ENCODE results near the gene PPP1R13B.

Gene PPP1R13B

DNA sequence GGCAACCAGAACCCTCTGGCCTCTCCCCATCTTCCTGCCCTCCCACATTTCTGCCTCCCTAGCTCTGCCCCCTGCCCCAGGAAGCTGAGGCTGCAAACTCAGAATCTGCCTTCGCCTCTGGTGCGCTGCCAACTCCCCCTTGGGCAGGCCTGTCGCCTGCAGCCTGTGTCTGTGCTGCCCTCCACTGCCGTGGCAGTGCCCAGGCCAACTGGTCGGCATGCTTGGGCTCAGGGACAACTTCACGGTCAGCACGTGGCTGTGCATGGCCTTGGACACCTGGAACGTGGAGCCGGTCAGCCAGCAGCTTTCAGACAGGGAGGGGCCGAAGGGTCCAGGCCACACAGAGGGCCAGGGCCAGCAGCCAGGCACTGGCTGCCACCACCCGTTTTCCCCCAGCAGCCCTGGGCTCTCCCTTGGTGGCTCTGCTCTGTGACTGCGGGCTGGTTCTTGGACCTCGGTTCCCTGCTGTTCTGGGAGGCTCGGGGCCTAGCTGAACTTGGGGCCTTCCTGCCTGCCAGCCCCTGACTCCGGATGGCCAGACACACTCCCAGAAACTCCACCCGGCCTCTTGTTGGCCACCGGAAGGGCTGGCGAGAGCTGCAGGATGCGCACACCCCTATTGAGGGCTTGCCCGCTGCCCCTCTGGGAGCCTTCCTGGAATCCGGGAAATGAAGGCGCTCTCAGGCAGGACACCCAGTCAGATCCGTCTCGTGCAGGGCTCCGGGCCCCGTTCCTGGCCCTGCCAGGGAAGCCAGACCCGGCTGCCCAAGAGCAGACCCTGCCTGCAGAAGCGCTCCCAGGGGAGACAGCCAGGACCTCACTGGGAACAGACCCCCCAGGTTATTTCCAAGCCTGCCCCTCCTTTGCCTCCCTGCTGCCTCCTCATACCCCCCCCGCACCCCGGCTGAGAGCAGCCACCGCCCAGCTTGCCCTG lies 34.2 kb upstream of the PPP1R13B start:
- DNase-seq (ENCODE audit: low read depth in 2 of 2) = no peak

DNA sequence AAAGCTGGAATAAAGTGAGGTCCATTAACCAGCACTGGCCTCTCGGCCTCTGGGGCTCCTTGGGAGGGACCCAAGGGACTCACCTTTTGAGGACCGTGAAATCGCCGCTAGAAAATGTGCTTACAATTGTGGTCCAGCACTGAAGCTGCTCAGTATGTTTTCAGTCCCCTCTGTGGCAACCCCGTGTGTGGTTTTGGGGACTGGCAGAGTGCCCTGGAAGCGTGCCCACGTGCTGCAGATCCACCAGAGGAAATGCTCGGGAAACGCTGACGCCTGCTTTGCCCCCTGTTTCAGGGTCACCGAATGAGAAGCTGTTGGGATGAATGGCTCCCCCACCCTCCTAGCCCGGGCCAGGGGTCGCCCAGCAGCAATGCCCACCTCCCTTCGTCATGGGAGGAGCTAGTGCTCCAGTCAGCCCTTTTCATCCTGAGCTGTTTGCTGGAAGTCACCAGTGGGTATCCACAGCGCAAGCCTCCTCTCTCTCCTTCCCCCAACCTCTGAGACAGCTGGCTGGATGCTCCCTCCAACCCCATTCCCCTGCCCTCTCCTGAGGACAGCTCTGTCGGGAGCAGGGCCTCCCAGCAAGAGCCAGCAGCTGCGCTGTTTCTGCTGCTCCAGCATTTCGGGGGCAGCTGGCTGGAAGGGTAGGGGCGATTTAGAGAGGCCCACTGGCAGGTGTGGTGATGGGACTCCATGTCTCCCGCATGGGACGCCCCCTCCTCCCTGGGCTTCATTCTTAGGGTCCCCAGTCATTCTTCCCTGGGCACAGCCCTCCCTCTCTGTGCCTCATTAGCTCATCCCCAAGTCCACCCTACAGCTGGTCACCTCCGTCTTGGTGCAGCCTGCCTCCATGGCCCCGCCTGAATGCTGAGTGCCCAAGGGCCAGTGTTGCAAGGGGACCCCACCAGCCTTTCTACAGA lies 33.2 kb upstream of the PPP1R13B start:
- peak; percentile 36 for DNase-seq (ENCODE audit: low read depth in 2 of 2)

DNA sequence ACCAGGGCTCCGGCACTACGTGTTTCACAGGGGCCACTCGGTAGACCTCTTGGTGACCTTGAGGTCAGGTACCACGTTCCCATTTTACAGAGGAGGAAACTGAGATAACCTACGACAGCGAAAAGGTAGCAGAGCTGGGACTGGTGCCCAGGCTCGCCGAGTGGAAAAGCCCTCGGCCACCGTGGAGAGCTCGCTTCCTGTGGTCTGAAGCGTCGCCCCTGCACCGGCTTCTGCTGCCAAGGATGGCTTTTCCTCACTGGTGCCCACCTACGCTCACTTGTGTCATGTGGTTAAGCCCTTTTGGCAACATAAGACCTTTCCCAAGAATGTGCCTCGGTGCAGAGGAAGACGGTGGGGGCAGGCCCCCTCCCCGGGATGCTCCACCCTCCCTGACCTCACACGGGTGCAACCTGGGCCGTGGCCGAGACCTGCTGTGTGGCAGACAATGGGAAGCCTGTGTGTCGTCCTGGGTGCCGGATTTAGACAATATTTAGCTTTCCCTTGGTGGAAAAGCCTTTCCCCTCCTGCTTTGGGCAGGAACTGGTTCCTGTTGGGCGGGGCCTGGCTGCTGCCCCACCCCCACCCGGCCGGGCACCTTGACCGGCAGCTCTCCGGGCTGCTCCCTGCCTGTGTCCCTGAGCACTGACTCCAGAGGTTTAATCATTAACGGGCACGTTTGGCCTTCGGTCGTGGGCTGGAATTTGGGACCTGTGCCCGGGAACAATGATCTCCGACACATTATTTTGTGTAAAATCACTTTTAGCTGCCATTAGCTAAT lies 32.4 kb upstream of the PPP1R13B start:
- no peak for DNase-seq (ENCODE audit: low read depth in 2 of 2)

DNA sequence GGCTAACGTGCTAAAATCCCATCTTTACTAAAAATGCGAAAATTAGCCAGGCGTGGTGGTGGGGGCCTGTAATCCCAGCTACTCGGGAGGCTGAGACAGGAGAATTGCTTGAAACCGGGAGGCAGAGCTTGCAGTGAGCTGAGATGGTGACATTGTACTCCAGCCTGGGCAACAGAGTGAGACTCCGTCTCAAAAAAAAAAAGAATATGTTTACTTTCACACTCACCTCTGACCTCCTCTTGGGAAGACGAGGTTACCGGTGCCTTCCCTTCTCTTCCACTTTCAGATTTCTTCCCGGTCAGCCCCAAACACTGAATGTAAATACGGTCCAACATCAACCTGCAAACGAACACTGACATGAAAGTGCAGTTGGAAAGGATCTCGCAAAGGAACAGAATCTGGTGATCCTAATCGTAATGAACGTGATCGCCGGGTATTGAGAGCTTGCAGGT lies 31.8 kb upstream of the PPP1R13B start:
- DNase-seq (ENCODE audit: low read depth in 2 of 2) = no peak

GRCh38 chr14:103878180-103878579 lies 30.8 kb upstream of the PPP1R13B start:
- no peak for DNase-seq (ENCODE audit: low read depth in 2 of 2)

DNA sequence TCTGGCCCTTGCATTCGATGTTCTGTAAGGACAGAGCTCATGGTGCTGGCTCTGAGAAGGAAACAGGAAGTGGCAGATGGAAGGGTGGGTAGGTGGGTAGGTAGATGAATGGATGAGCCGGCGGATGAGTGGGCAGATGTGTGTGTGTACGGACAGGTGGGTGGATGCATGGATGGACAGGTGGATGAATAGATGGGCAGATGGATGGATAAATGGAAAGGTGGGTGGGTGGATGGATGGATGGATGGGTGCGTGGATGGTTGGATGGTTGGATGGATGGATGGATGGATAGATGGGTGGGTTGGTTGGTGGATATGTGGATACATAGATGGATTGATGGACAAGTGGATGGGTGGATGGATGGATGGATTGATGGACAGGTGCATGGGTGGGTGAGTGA lies 27.6 kb upstream of the PPP1R13B start:
- no peak for DNase-seq (ENCODE audit: low read depth in 2 of 2)

- DNase-seq (ENCODE audit: low read depth in 2 of 2) = no peak
Observed at GRCh38 chr14:103872481-103873113, 25.2 kb upstream of the PPP1R13B start.

DNA sequence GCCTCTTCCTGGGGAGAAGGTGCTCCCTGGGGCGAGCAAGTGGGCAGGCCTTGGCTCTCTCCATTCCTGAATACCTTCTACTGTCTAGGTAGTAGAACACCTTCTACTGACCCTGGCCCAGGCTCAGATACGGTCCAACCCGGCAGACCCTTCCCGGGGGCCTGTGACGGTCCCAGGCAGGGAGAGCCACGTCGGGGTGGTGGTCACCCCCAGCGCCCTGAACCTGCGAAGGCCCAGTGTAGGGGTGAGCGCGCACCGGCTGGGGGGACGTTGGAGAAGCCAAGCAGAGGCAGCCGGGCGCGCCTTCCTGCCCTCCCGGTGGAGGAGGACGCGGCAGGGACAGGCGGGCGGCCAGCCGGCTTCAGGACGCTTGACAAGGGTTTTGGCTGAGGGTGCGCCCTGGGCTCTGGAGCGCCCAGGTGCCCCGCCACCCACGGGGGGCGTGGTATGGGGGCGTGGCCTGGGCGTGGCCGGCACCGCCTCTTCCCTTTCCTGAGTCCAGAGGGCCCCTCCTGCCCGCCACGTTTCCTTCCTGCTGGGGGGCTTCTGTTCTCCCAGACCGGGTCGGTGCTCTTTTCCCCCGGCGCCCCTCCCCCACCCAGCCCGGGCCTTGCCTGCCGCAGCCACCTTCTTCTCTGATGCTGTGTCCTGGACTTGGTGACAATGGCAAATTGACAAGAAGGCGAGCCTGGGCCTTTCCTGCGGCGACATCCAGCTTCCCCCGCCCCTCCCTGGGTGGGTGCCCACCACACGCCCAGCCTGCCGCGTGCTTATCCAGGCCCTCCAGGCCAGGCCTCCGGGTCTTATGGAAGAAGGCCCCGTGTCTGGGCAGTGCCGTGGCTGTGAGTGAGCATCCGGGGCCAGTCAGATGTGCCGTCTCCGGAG lies 24.5 kb upstream of the PPP1R13B start:
- no peak for DNase-seq (ENCODE audit: low read depth in 2 of 2)

GRCh38 chr14:103870891-103871595 lies 23.7 kb upstream of the PPP1R13B start:
- DNase-seq (ENCODE audit: low read depth in 2 of 2) = no peak

DNA sequence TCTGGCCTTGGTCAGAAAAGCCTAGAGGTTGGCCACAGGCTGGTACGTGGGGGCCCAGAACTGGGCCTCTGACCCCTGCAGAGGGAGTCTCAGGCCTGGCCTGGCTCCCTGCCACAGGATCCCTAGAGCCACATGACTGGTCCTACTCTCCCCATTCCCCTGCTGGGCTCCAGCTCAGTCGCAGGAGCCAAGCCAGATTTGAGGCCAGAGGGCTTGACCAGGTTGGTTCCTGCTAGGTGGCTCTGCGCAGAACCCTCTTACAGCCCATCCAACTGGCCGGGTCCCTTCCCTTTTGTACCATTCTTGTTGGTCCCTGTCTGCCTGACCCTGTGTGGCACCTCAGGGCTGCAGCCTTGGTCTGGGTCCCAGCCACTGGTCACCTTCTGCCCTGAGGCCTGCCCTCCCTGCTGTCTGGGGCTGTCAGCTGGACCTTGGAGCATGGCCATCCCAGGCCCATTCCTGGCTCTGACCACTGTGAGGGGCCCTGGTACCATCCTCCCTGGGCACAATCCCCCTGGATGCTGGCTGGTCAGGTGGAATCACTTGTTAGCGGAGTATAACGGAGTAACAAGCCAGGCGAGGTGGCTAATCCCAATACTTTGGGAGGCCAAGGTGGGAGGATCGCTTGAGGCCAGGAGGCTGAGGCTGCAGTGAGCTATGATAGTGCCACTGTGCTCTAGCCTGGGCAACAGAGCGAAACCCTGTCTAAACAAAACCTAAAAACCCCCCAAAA lies 22.9 kb upstream of the PPP1R13B start:
- no peak for DNase-seq (ENCODE audit: low read depth in 2 of 2)

GRCh38 chr14:103869406-103870143 lies 22.2 kb upstream of the PPP1R13B start:
- DNase-seq (ENCODE audit: low read depth in 2 of 2) = no peak

- DNase-seq (ENCODE audit: low read depth in 2 of 2) = no peak
Observed at GRCh38 chr14:103868242-103868897, 21.0 kb upstream of the PPP1R13B start.

DNA sequence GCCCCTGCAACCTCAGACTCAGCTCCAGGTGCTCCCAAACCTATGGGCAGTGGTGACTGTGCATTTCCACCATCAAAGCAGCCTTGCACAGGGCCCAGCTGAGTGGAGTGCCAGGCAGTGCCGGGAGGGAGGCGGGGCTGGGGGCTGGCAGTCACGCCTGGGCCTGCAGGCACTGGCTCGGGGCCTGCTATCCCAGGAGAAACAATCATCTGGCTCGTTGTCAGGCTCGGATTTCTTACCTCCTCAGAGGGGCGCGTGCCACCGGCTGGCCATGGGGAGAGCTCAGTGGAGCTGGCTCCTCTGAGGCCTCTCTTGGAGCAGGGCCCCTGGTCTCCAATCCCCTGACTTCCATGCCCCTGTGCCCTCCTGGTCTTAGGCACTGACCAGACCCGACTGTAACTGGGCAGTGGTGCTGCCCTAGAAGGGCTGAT lies 20.2 kb upstream of the PPP1R13B start:
- DNase-seq (ENCODE audit: low read depth in 2 of 2) = no peak

DNA sequence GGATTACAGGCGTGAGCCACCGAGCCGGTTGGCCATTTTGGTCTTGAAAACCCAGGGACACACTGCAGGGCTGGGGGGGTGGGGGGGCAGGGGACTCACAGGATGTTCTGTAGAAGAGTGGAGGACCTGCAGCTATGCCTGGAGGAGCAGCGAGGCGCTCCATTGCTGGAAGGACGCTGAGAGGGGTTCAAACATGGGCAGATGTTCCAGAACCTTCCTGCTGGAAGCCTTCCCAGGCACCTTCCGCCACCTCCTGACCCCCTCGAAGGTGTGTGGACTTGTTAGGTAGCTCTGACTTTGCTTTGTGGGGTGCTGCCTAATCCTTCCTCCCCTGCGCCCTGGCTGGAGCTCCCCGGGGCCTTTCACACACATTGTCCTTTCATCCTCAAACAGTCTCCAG lies 19.6 kb upstream of the PPP1R13B start:
- no peak for DNase-seq (ENCODE audit: low read depth in 2 of 2)

- DNase-seq (ENCODE audit: low read depth in 2 of 2) = no peak
Observed at GRCh38 chr14:103863245-103863644, 15.9 kb upstream of the PPP1R13B start.

DNA sequence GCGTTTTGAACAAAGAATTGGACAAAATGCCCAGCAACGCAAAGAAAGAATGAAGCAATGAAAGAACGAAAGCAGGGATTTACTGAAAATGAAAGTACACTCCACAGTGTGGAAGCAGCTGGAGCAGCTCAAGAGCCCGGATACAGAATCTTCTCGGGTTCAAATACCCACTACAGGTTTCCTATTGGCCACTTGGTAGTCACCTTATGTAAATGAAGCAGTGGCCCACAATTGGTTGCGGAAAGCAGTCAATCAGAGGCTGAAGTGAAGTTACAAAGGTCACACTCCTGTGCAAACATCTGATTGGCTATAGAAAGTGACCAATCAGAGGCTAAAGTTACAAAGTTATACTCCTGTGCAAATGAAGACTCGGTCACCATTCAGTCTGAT lies 15.0 kb upstream of the PPP1R13B start:
- DNase-seq (ENCODE audit: low read depth in 2 of 2) = no peak

Measured in fibroblast of skin of left quadriceps (primary cell).